Heart left ventricle (tissue), 16 donors: ENCODE measurements around the gene ENAH. TPM values are rescaled to one million over a fixed set of nuclear protein-coding genes. Genes with fewer than 3 reads are reported as not detected.
"Not testable (repeated sequence)": the region's sequence is repeated elsewhere in the genome, so short reads cannot be mapped to it uniquely, and the experiment has no call there.

Experiments
- ATAC-seq, 4 donors: fragments of 200-7000 bp; cut with Tn5 transposase; one replicate each; pipeline ENCODE4 v1.9.1; 2020 to 2022; ENCODE audit warnings: moderate library complexity in 4 of 4, mild to moderate bottlenecking in 3 of 4, moderate number of reproducible peaks in 1 of 4
- DNase-seq, 5 donors: peaks; one replicate each; pipeline ENCODE4 v3.0.0-alpha.2; 2020
- H3K27ac ChIP-seq, 12 donors: fragments of 200-600 bp; sonication (generic) in 4 of 12; one replicate each; pipeline versions ENCODE4 v1.5.0 to v1.8.0; 2016 to 2022; ENCODE audit warnings: mild to moderate bottlenecking in 2 of 12
- H3K27me3 ChIP-seq, 9 donors: fragments of 200-600 bp; sonication (generic) in 2 of 9; one replicate each; pipeline versions ENCODE4 v1.5.1 to v1.8.0; 2016 to 2022; ENCODE audit warnings: mild to moderate bottlenecking in 3 of 9
- H3K36me3 ChIP-seq, 9 donors: fragments of 200-600 bp; sonication (generic) in 2 of 9; one replicate each; pipeline versions ENCODE4 v1.5.0 to v1.8.0; 2018 to 2022; ENCODE audit warnings: mild to moderate bottlenecking in 2 of 9
- H3K4me1 ChIP-seq, 12 donors: fragments of 200-600 bp; sonication (generic) in 4 of 12; one replicate each; pipeline versions ENCODE4 v1.5.0 to v1.8.0; 2016 to 2022; ENCODE audit warnings: mild to moderate bottlenecking in 3 of 12
- H3K4me3 ChIP-seq, 12 donors: fragments of 200-600 bp; sonication (generic) in 4 of 12; one replicate each; pipeline versions ENCODE4 v1.5.0 to v1.8.0; 2017 to 2022; ENCODE audit warnings: mild to moderate bottlenecking in 9 of 12, moderate library complexity in 4 of 12
- H3K9me3 ChIP-seq, 12 donors: fragments of 200-600 bp; sonication (generic) in 4 of 12; one replicate each; pipeline versions ENCODE4 v1.5.0 to v1.8.0; 2016 to 2022; ENCODE audit warnings: mild to moderate bottlenecking in 1 of 12
- CTCF ChIP-seq, 12 donors: fragments of 200-600 bp; sonication (generic) in 4 of 12; IDR thresholded peaks; one replicate each; pipeline versions ENCODE4 v1.5.0 to v1.8.0; 2018 to 2022; ENCODE audit warnings: antibody characterized with exemption in 12 of 12, mild to moderate bottlenecking in 5 of 12
- POLR2A ChIP-seq, 2 donors: fragments of 450-650 bp; IDR thresholded peaks; one replicate each; pipeline ENCODE4 v1.6.1; 2017; ENCODE audit warnings: antibody characterized with exemption in 2 of 2, mild to moderate bottlenecking in 2 of 2, moderate library complexity in 2 of 2
- WGBS, 4 donors: extraction: QIAGEN DNeasy Blood & Tissue Kit in 2 of 4; methylation state at CpG; one replicate each; pipeline versions ENCODE4 v1.1.5 to v1.1.7; 2013 to 2018; 5-methylcytosine and 5-hydroxymethylcytosine counted together
- intact Hi-C, 10 donors: fragments of 100-400 bp; cut with DNase I; formaldehyde crosslinking; loops; one replicate each; pipeline versions ENCODE4 v1.11.1 to v1.14.2; 2022
- polyA plus RNA-seq, 2 donors: library from polyadenylated mRNA; stranded (reverse); fragments of 200-250 nt; gene quantifications; one replicate each; pipeline ENCODE4 v1.2.3, GENCODE V29; 2013
- total RNA-seq, 9 donors: library from RNA; depleted of rRNA in 2 of 9; stranded (reverse); fragments of >200 nt in 2 of 9; fragmentation: NEBNext Ultra II Directional in 3 of 9; extraction: Animal tissue kit (Norgen Biotek cat#: 25700) in 3 of 9; gene quantifications; one replicate each; pipeline versions ENCODE4 v1.1.0 to v1.2.4, GENCODE V29; 2016 to 2023
- donor health status: ischemic (EF 13 %, LVEDD 7.1; RV severe dilation, severe dysfunction).
- donor health status: healthy with polysubstance abuse.
- donor health status: DM: no; HTN: yes; CAD: no.
- donor health status: DM: no; HTN: no; CAD: no.
- donor health status: ischemic (EF 25% LVEDD 6.9; RV normal size, moderate dysfunction).
- donor health status: ischemic (EF 25% LVEDD 5.7; RV mildly dilated, moderate dysfunction).
- donor health status: healthy.
- donor health status: DM: yes; HTN: yes; CAD: no.
- donor health status: ischemic (EF 35%, LVEDD 5.7; RV mildly dilated, moderate dysfunction).
- donor health status: nonischemic (EF 11% LVEDD 7.7; RV severe dilation, severe dysfunction).
- donor health status: DM: yes; HTN: yes; CAD: no.
- donor health status: PGD.
- donor health status: ischemic (EF 29% LVEDD 5.4; RV normal size, mild dysfunction).
- donor health status: nonischemic (EF 23%, LVEDD 6.1; RV moderate dilation, normal function).

The ENAH gene
- total and polyA plus RNA-seq, 11 donors, result 17.0 to 183 (median 86.1) TPM

DNA sequence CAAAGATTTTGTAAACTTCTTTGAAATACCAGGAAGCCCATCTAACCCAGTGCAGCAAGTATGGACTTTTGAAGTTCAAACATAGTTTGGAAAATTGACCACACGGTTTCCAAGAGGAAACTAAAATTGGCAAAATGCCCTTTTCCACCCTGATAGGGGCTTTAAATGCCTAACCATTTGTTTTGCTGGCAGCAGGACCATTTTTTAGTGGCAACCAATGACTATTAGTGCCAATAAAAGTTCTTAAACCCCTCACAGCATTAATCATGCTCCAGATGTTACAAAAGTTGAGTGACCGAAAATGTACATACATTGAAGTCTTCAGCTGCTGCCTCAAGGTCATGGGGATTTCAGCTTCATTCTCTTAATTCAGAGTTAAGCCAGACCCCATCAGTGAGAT is 46.4 kb upstream of the ENAH start:
- WGBS, 4 donors, result 39 to 52% (median 48%) methylated on average over 2 of the region's 2 CpGs
- Histone ChIP-seq H3K4me1 (peaks cover 0 to 50% (median 18%) of the 10 kb centered on the region in 12 donors), H3K36me3 (no peaks in the 10 kb centered on the region), H3K27ac (peak overlapping the region in 1 of 12 donors; percentile 3), H3K9me3 (peaks cover 0 to 3% (median 0%) of the 10 kb centered on the region in 12 donors), H3K4me3 (no peak overlapping the region), H3K27me3 (no peaks in the 10 kb centered on the region)
- intact Hi-C loops, result loop anchor here in 7 of 10 donors (5.0 to 10.0 kb wide), 8 partner anchors 33 to 68 kb away; no protein-coding TSS in a partner anchor
- ATAC-seq (no peak), DNase-seq (no peak)
- TF ChIP-seq POLR2A (IDR thresholded peaks at IDR 0.05) (no peak), CTCF (IDR thresholded peaks at IDR 0.05) (no peak)

DNA sequence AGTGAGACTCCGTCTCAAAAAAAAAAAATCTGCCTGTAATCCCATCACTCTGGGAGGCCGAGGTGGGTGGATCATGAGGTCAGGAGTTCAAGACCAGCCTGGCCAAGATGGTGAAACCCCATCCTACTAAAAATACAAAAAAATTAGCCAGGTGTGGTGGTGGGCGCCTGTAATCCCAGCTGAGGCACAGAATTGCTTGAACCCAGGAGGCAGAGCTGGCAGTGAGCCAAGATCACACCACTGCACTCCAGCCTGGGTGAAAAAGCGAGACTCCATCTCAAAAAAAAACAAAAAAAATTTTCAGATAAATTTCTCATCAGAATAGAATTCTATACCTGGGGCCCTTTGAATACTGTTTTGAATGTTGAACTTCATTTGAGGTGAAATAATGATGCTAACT is 45.3 kb upstream of the ENAH start:
- H3K4me1 ChIP-seq, result peaks cover 0 to 62% (median 29%) of the 10 kb centered on the region in 12 donors
- H3K36me3 ChIP-seq, DNase-seq, H3K27me3 ChIP-seq, H3K4me3 ChIP-seq, ATAC-seq, H3K9me3 ChIP-seq, H3K27ac ChIP-seq: not testable (repeated sequence)
- intact Hi-C loops, result loop anchor here in 7 of 10 donors (5.0 to 10.0 kb wide), 8 partner anchors 34 to 69 kb away; no protein-coding TSS in a partner anchor
- 89 to 100% (median 96%) methylated on average over 4 of the region's 4 CpGs for WGBS, 4 donors

GRCh38 chr1:225697428-225697827 is 44.5 kb upstream of the ENAH start:
- whole genome bisulfite sequencing, 4 donors, result 39 to 54% (median 46%) methylated on average over 4 of the region's 4 CpGs
- DNase-seq, result peak in 4 of 5 donors; percentile 27 to 59 (median 34)
- no peaks in the 10 kb centered on the region for H3K27me3 ChIP-seq
- H3K9me3 ChIP-seq, result peaks cover 0 to 3% (median 0%) of the 10 kb centered on the region in 12 donors
- H3K36me3 ChIP-seq, result no peaks in the 10 kb centered on the region
- ATAC-seq, result no peak
- H3K27ac ChIP-seq, result peak overlapping the region in 5 of 12 donors; percentile 7 to 37 (median 21)
- TF ChIP-seq CTCF (IDR thresholded peaks at IDR 0.05) (no peak), POLR2A (IDR thresholded peaks at IDR 0.05) (no peak)
- intact Hi-C loops, result loop anchor here in 7 of 10 donors (5.0 to 10.0 kb wide), 8 partner anchors 35 to 70 kb away; no protein-coding TSS in a partner anchor
- no peak overlapping the region for H3K4me3 ChIP-seq
- peaks cover 0 to 69% (median 34%) of the 10 kb centered on the region in 12 donors for H3K4me1 ChIP-seq

DNA sequence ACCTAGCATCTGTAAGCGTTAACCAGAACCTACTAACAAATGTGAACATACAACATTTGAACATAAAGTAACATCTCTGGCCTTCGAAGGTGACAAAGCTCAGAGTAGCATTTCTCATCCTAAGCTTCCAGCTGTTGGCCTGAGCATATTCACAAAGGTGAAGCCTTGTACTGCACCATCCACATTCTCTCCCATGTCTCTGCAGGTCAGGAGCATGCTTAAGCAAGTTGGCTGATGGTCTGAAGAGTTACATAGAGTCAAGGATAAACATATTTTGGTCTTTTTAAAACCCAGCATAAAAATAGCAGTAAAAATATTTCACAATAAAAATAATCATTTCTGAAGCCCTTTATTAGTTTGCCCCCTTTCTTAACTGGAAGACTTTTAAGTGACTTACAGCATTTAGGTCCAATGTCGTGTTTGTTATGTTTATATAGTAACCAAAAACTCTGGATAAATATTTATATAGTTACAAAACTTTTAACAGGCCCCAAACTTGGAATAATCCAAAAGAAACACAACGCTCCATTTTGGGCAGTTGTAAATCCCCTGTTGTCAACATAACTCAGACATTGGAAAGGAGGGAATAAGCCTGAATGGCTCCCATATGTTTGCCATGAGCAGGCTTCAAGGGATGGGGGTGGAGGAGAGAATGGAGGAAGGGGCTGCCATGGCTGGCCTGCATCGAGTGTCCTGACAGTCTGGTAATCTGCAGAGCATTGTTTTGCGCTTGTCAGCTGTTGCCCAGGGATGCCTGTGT is 42.8 kb upstream of the ENAH start:
- peak overlapping the region in 4 of 12 donors; percentile 43 to 78 (median 65) for H3K27ac ChIP-seq
- H3K36me3 ChIP-seq, result no peaks in the 10 kb centered on the region
- TF ChIP-seq CTCF (IDR thresholded peaks at IDR 0.05), result no peak
- TF ChIP-seq POLR2A (IDR thresholded peaks at IDR 0.05), result no peak
- WGBS, 4 donors, result 66 to 77% (median 71%) methylated on average over 6 of the region's 6 CpGs
- H3K4me3 ChIP-seq, result no peak overlapping the region
- peak in 1 of 4 donors; percentile 14 for ATAC-seq
- no peak for DNase-seq
- H3K27me3 ChIP-seq, result no peaks in the 10 kb centered on the region
- intact Hi-C loops, result loop anchor here in 7 of 10 donors (5.0 to 10.0 kb wide), 8 partner anchors 37 to 72 kb away; no protein-coding TSS in a partner anchor
- H3K9me3 ChIP-seq, result peaks cover 0 to 3% (median 0%) of the 10 kb centered on the region in 12 donors
- H3K4me1 ChIP-seq, result peaks cover 0 to 86% (median 44%) of the 10 kb centered on the region in 12 donors
